PC-9 (cell line): ENCODE data around the gene UHRF1. TPM values are rescaled to one million over a fixed set of nuclear protein-coding genes. Genes with fewer than 3 reads are reported as not detected.
"Not testable (repeated sequence)": the region's sequence is repeated elsewhere in the genome, so short reads cannot be mapped to it uniquely, and the experiment has no call there.

Source experiments
- BruUV-seq: library from RNA; stranded (reverse); fragments of 400-500 nt; replicated peaks from 2 replicates; lab custom pipeline; 2021; lab: Mats Ljungman, UMichigan
- CTCF ChIA-PET: fragments of 300-600 bp; sonication (Branson Sonifier 250); formaldehyde crosslinking; loops from one replicate; lab custom pipeline; 2022; ENCODE audit warnings: antibody characterized with exemption; lab: Charles Lee
- POLR2A ChIA-PET: fragments of 300-600 bp; sonication (Branson Sonifier 250); formaldehyde crosslinking; loops from one replicate; lab custom pipeline; 2022; ENCODE audit warnings: antibody characterized with exemption; ENCODE audit not compliant: unreplicated experiment; lab: Charles Lee
- DNase-seq, 2 experiments: peaks; one replicate each; pipeline versions ENCODE4 v3.0.0 to v3.0.0-alpha.2; 2015 to 2022; ENCODE audit warnings: mixed read lengths in 1 of 2
- H2AFZ ChIP-seq: fragments of 200-600 bp; sonication (generic); 2 replicates; pipeline ENCODE4 v1.8.1; 2017; ENCODE audit warnings: antibody characterized with exemption
- H3F3A ChIP-seq: fragments of 200-600 bp; sonication (generic); 2 replicates; pipeline ENCODE4 v1.8.1; 2017; ENCODE audit warnings: antibody characterized with exemption, mild to moderate bottlenecking, low read depth; ENCODE audit not compliant: insufficient read depth
- H3K27ac ChIP-seq: fragments of 200-600 bp; sonication (generic); 2 replicates; pipeline ENCODE4 v1.6.1; 2016; ENCODE audit warnings: mixed run types
- H3K27me3 ChIP-seq: fragments of 200-600 bp; sonication (generic); 2 replicates; pipeline ENCODE4 v1.6.1; 2016; ENCODE audit warnings: low read depth, mixed run types; ENCODE audit not compliant: insufficient read depth
- H3K36me3 ChIP-seq: fragments of 200-600 bp; sonication (generic); 2 replicates; pipeline ENCODE4 v1.6.1; 2016; ENCODE audit warnings: low read depth, mixed run types
- H3K4me1 ChIP-seq: fragments of 200-600 bp; sonication (generic); replicated peaks from 2 replicates; pipeline ENCODE4 v1.6.1; 2016; ENCODE audit warnings: mixed run types; ENCODE audit not compliant: insufficient read depth
- H3K4me2 ChIP-seq: fragments of 200-600 bp; sonication (generic); 2 replicates; pipeline ENCODE4 v1.6.1; 2017; ENCODE audit warnings: mixed run types
- H3K4me3 ChIP-seq: fragments of 200-600 bp; sonication (generic); 2 replicates; pipeline ENCODE4 v1.6.1; 2016; ENCODE audit warnings: mixed run types
- H3K79me2 ChIP-seq: fragments of 200-600 bp; sonication (generic); 2 replicates; pipeline ENCODE4 v1.6.1; 2017; ENCODE audit warnings: low read depth, mixed run types
- H3K9me2 ChIP-seq: fragments of 200-600 bp; sonication (generic); 2 replicates; pipeline ENCODE4 v1.8.1; 2017; ENCODE audit warnings: mild to moderate bottlenecking; ENCODE audit not compliant: insufficient read depth
- H3K9me3 ChIP-seq: fragments of 200-600 bp; sonication (generic); 2 replicates; pipeline ENCODE4 v1.8.1; 2016; ENCODE audit warnings: low read depth; ENCODE audit not compliant: insufficient read depth
- H4K20me1 ChIP-seq: fragments of 200-600 bp; sonication (generic); 2 replicates; pipeline ENCODE4 v1.8.1; 2017; ENCODE audit not compliant: insufficient read depth
- CTCF ChIP-seq: fragments of 200-600 bp; sonication (generic); conservative IDR thresholded peaks from 2 replicates; pipeline ENCODE4 v1.6.1; 2017; ENCODE audit warnings: mixed run types, antibody characterized with exemption, mild to moderate bottlenecking, moderate library complexity
- EZH2 ChIP-seq: fragments of 200-600 bp; sonication (generic); IDR thresholded peaks from 2 replicates; pipeline ENCODE4 v1.8.0; 2017; ENCODE audit warnings: antibody characterized with exemption, low read depth
- intact Hi-C: fragments of 100-400 bp; cut with micrococcal nuclease; formaldehyde crosslinking; loops from one replicate; pipeline ENCODE4 v1.10.0; 2022; ENCODE audit not compliant: unreplicated experiment
- total RNA-seq: library from RNA; stranded (reverse); gene quantifications from 2 replicates; pipeline ENCODE4 v1.2.3, GENCODE V29; 2021

Gene UHRF1
- total RNA-seq, 1 experiment from 2014 or later = 61.4 TPM

GRCh38 chr19:4972509-4973230 lies 63.4 kb downstream of the UHRF1 start:
- peak overlapping the region; percentile 26; the same call in 1 of the 2 replicates for H3K27ac ChIP-seq
- CTCF ChIA-PET = interaction anchor here (0.6 kb wide), 1 partner anchor 61 kb away, joined by 3 read pairs; no protein-coding TSS in a partner anchor
- H3K9me2 ChIP-seq = no peaks in the 10 kb centered on the region
- no peaks in the 10 kb centered on the region for H3K27me3 ChIP-seq
- H3K4me2 ChIP-seq = peak overlapping the region; percentile 53
- peaks cover 4% of the 10 kb centered on the region; the same call in 1 of the 2 replicates for H4K20me1 ChIP-seq
- H3K4me3 ChIP-seq = no peak overlapping the region
- no peak for TF ChIP-seq CTCF
- TF ChIP-seq EZH2 = no peak
- no TSS peak for BruUV-seq
- H3K9me3 ChIP-seq = no peaks in the 10 kb centered on the region
- peaks cover 9% of the 10 kb centered on the region for H3F3A ChIP-seq
- POLR2A ChIA-PET = no interaction called here
- no peaks in the 10 kb centered on the region for H3K36me3 ChIP-seq
- intact Hi-C loops = loop anchor here (5.0 kb wide), 1 partner anchor 60 kb away; no protein-coding TSS in a partner anchor
- DNase-seq = peak; percentile 37 to 83
- H3K4me1 ChIP-seq = peaks cover 31% of the 10 kb centered on the region
- H2AFZ ChIP-seq = no peak overlapping the region
- H3K79me2 ChIP-seq = peaks cover 45% of the 10 kb centered on the region

- CTCF ChIA-PET = no interaction called here
Observed at GRCh38 chr19:4974880-4975469, 65.7 kb downstream of the UHRF1 start.

GRCh38 chr19:4975601-4976000 lies 66.3 kb downstream of the UHRF1 start:
- H3K27ac ChIP-seq, H3K36me3 ChIP-seq, intact Hi-C loops, H4K20me1 ChIP-seq, DNase-seq, H3F3A ChIP-seq, H3K9me2 ChIP-seq, H2AFZ ChIP-seq, H3K4me3 ChIP-seq, H3K4me2 ChIP-seq, CTCF ChIA-PET, BruUV-seq, H3K9me3 ChIP-seq, H3K27me3 ChIP-seq: not testable (repeated sequence)
- peaks cover 21% of the 10 kb centered on the region for H3K4me1 ChIP-seq
- peaks cover 33% of the 10 kb centered on the region for H3K79me2 ChIP-seq
- POLR2A ChIA-PET = interaction anchor here (0.7 kb wide), 1 partner anchor 18 kb away, joined by 10 read pairs; no protein-coding TSS in a partner anchor

More at GRCh38 chr19:4974880-4975469, 65.7 kb downstream of the UHRF1 start:
- H3K4me1 ChIP-seq = peaks cover 28% of the 10 kb centered on the region
- DNase-seq = no peak
- H4K20me1 ChIP-seq = peaks cover 7% of the 10 kb centered on the region; the same call in 1 of the 2 replicates
- H2AFZ ChIP-seq = no peak overlapping the region
- TF ChIP-seq CTCF = no peak
- TF ChIP-seq EZH2 = no peak
- POLR2A ChIA-PET = interaction anchor here (0.7 kb wide), 1 partner anchor 17 kb away, joined by 10 read pairs; no protein-coding TSS in a partner anchor
- peaks cover 5% of the 10 kb centered on the region for H3F3A ChIP-seq
- no peaks in the 10 kb centered on the region for H3K9me3 ChIP-seq
- BruUV-seq = no TSS peak
- intact Hi-C loops = loop anchor here (5.0 kb wide), 1 partner anchor 63 kb away; no protein-coding TSS in a partner anchor
- no peaks in the 10 kb centered on the region for H3K36me3 ChIP-seq
- H3K79me2 ChIP-seq = peaks cover 39% of the 10 kb centered on the region
- H3K4me3 ChIP-seq = no peak overlapping the region
- H3K27me3 ChIP-seq = no peaks in the 10 kb centered on the region
- H3K27ac ChIP-seq = no peak overlapping the region
- no peak overlapping the region for H3K4me2 ChIP-seq
- no peaks in the 10 kb centered on the region for H3K9me2 ChIP-seq
